SK-N-SH (cell line): ENCODE results near the gene PDLIM5. TPM values are rescaled to one million over a fixed set of nuclear protein-coding genes. Genes with fewer than 3 reads are reported as not detected.
A peak's percentile ranks its signal among the peaks of the same experiment; 100 is the strongest.

Experiments used
- CTCF ChIA-PET: fragments of 300-600, 350-600 bp; formaldehyde crosslinking; extraction: SDS; loops from one replicate; lab custom pipeline; 2021; lab: Yijun Ruan, JAX
- POLR2A ChIA-PET: fragments of 350-600 bp; sonication (Branson Sonifier 250); formaldehyde crosslinking; extraction: SDS; loops from one replicate; lab custom pipeline; 2020; ENCODE audit warnings: antibody characterized with exemption, inconsistent platforms; lab: Yijun Ruan, JAX
- DNase-seq: peaks from one replicate; pipeline ENCODE4 v3.0.0; 2012
- H2AFZ ChIP-seq: fragments of 200-600 bp; sonication (generic); 2 replicates; pipeline ENCODE4 v1.8.1; 2016; ENCODE audit warnings: antibody characterized with exemption, mild to moderate bottlenecking, low read depth
- H3F3A ChIP-seq: fragments of 200-600 bp; sonication (generic); replicated peaks from 2 replicates; pipeline ENCODE3; 2016; ENCODE audit warnings: antibody characterized with exemption, mild to moderate bottlenecking; ENCODE audit not compliant: insufficient read depth
- H3K27ac ChIP-seq, 2 experiments: fragments of 200-500 bp in 1 of 2; fragments of 200-600 bp in 1 of 2; sonication (Bioruptor generic) in 1 of 2; sonication (generic), shearing (Covaris generic) in 1 of 2; 2 replicates each; pipeline versions ENCODE4 v1.5.1 to v1.6.1; 2014 to 2016; ENCODE audit warnings: low read depth in 2 of 2, inconsistent platforms in 1 of 2, low read length in 1 of 2, mild to moderate bottlenecking in 1 of 2, mixed read lengths in 1 of 2
- H3K27me3 ChIP-seq: fragments of 200-600 bp; sonication (generic), shearing (Covaris generic); 2 replicates; pipeline ENCODE4 v1.6.1; 2016; ENCODE audit warnings: mixed run types; ENCODE audit not compliant: insufficient read depth
- H3K36me3 ChIP-seq, 2 experiments: fragments of 200-500 bp in 1 of 2; fragments of 200-600 bp in 1 of 2; sonication (Bioruptor generic) in 1 of 2; sonication (generic) in 1 of 2; replicated peaks in 1 of 2; 2 replicates each; pipeline versions ENCODE3 to v1.5.1; 2014 to 2016; ENCODE audit warnings: low read length in 1 of 2, mild to moderate bottlenecking in 1 of 2; ENCODE audit not compliant: insufficient read depth in 2 of 2, control insufficient read depth in 1 of 2
- H3K4me1 ChIP-seq, 2 experiments: fragments of 200-500 bp in 1 of 2; fragments of 200-600 bp in 1 of 2; sonication (Bioruptor generic) in 1 of 2; sonication (generic), shearing (Covaris generic) in 1 of 2; 2 replicates each; pipeline versions ENCODE4 v1.5.1 to v1.6.1; 2014 to 2016; ENCODE audit warnings: low read depth in 1 of 2, low read length in 1 of 2, mixed run types in 1 of 2; ENCODE audit not compliant: insufficient read depth in 2 of 2, control insufficient read depth in 1 of 2
- H3K4me2 ChIP-seq: fragments of 200-600 bp; sonication (generic), shearing (Covaris generic); 2 replicates; pipeline ENCODE4 v1.6.1; 2017; ENCODE audit warnings: mixed run types
- H3K4me3 ChIP-seq, 2 experiments: fragments of 200-500 bp in 1 of 2; fragments of 200-600 bp in 1 of 2; sonication (Bioruptor generic) in 1 of 2; sonication (generic), shearing (Covaris generic) in 1 of 2; 2 replicates each; pipeline versions ENCODE4 v1.5.1 to v1.8.1; 2014 to 2016; ENCODE audit warnings: low read depth in 2 of 2, inconsistent platforms in 1 of 2, low read length in 1 of 2, mild to moderate bottlenecking in 1 of 2, mixed read lengths in 1 of 2, moderate library complexity in 1 of 2
- H3K79me2 ChIP-seq: fragments of 200-600 bp; sonication (generic); 2 replicates; pipeline ENCODE4 v1.8.1; 2017; ENCODE audit warnings: mild to moderate bottlenecking; ENCODE audit not compliant: insufficient read depth
- H3K9ac ChIP-seq: fragments of 200-600 bp; sonication (generic); 2 replicates; pipeline ENCODE4 v1.6.1; 2017; ENCODE audit warnings: mixed run types
- H3K9me2 ChIP-seq: fragments of 200-600 bp; sonication (generic); 2 replicates; pipeline ENCODE4 v1.6.1; 2017; ENCODE audit warnings: mixed run types
- H3K9me3 ChIP-seq: fragments of 200-600 bp; sonication (generic); 2 replicates; pipeline ENCODE4 v1.6.1; 2017; ENCODE audit warnings: mixed run types, mild to moderate bottlenecking, moderate library complexity
- H4K20me1 ChIP-seq: fragments of 200-600 bp; sonication (generic); 2 replicates; pipeline ENCODE4 v1.6.1; 2017; ENCODE audit warnings: mild to moderate bottlenecking, mixed run types; ENCODE audit not compliant: insufficient read depth
- CHD2 ChIP-seq: fragments of 150-350 bp; IDR thresholded peaks from 2 replicates; pipeline ENCODE4 v1.6.1; 2018; ENCODE audit warnings: low read length; ENCODE audit not compliant: partially characterized antibody
- ELF1 ChIP-seq: IDR thresholded peaks from 2 replicates; pipeline ENCODE4 v1.4.0; 2012
- EP300 ChIP-seq, 2 experiments: IDR thresholded peaks; 2 replicates each; pipeline versions ENCODE4 v1.4.0 to v1.6.1; 2012; ENCODE audit warnings: borderline replicate concordance in 1 of 2, low read depth in 1 of 2, low read length in 1 of 2
- FOSL2 ChIP-seq: IDR thresholded peaks from 2 replicates; pipeline ENCODE4 v1.4.0; 2012; ENCODE audit warnings: low read depth, mild to moderate bottlenecking, moderate library complexity, borderline replicate concordance
- FOXJ3 ChIP-seq: sonication (generic); formaldehyde crosslinking; IDR thresholded peaks from 2 replicates; pipeline ENCODE4 v1.5.1; 2020; ENCODE audit warnings: mild to moderate bottlenecking, missing genetic modification reagents
- FOXM1 ChIP-seq: IDR thresholded peaks from 2 replicates; pipeline ENCODE4 v1.4.0; 2012; ENCODE audit warnings: low read depth, mild to moderate bottlenecking
- GABPA ChIP-seq: IDR thresholded peaks from 2 replicates; pipeline ENCODE4 v1.4.0; 2012; ENCODE audit warnings: low read depth, mild to moderate bottlenecking
- GATA2 ChIP-seq: sonication (generic); formaldehyde crosslinking; IDR thresholded peaks from 2 replicates; pipeline ENCODE4 v1.5.0; 2020; ENCODE audit warnings: mild to moderate bottlenecking, missing genetic modification reagents
- JUND ChIP-seq: IDR thresholded peaks from 2 replicates; pipeline ENCODE4 v1.4.0; 2012
- MEF2A ChIP-seq: IDR thresholded peaks from 2 replicates; pipeline ENCODE4 v1.4.0; 2012; ENCODE audit warnings: low read depth, borderline replicate concordance
- NFIC ChIP-seq: IDR thresholded peaks from 2 replicates; pipeline ENCODE4 v1.4.0; 2012; ENCODE audit warnings: borderline replicate concordance
- NRF1 ChIP-seq: IDR thresholded peaks from 2 replicates; pipeline ENCODE4 v1.6.1; 2012; ENCODE audit warnings: low read depth, mild to moderate bottlenecking, low read length
- POLR2AphosphoS5 ChIP-seq: IDR thresholded peaks from 2 replicates; pipeline ENCODE4 v1.6.1; 2012; ENCODE audit warnings: low read depth, low read length
- RAD21 ChIP-seq: IDR thresholded peaks from 2 replicates; pipeline ENCODE4 v1.6.1; 2012; ENCODE audit warnings: mild to moderate bottlenecking, low read length
- RCOR1 ChIP-seq: fragments of 150-350 bp; IDR thresholded peaks from 2 replicates; pipeline ENCODE4 v1.6.1; 2017; ENCODE audit warnings: antibody characterized with exemption, low read length
- RFX5 ChIP-seq: IDR thresholded peaks from 2 replicates; pipeline ENCODE4 v1.6.1; 2012; ENCODE audit warnings: mild to moderate bottlenecking, improper control_type of control experiment, low read length
- RXRA ChIP-seq: IDR thresholded peaks from 2 replicates; pipeline ENCODE4 v1.4.0; 2012; ENCODE audit warnings: low read depth, mild to moderate bottlenecking, borderline replicate concordance
- TAF1 ChIP-seq: IDR thresholded peaks from 2 replicates; pipeline ENCODE4 v1.6.1; 2012; ENCODE audit warnings: low read depth, mild to moderate bottlenecking, low read length, moderate library complexity, borderline replicate concordance
- TCF12 ChIP-seq: IDR thresholded peaks from 2 replicates; pipeline ENCODE4 v1.4.0; 2012
- TEAD4 ChIP-seq: IDR thresholded peaks from 2 replicates; pipeline ENCODE4 v1.4.0; 2012; ENCODE audit warnings: mild to moderate bottlenecking, borderline replicate concordance; ENCODE audit not compliant: insufficient read depth
- YY1 ChIP-seq: IDR thresholded peaks from 2 replicates; pipeline ENCODE4 v1.4.0; 2012; ENCODE audit warnings: low read depth, mild to moderate bottlenecking
- whole genome bisulfite sequencing: methylation state at CpG from one replicate; pipeline ENCODE4 v1.1.6; 2017; ENCODE audit warnings: low lambda C conversion rate; 5-methylcytosine and 5-hydroxymethylcytosine counted together
- polyA plus RNA-seq, 3 experiments: library from polyadenylated mRNA; depleted of rRNA; stranded (reverse); fragments of >200 nt; gene quantifications; 2 replicates each; pipeline ENCODE4 v1.2.3, GENCODE V29; 2012
- TF ChIP-seq, protein P1 (sequence below): fragments of 200-600 bp; sonication (generic); IDR thresholded peaks from 2 replicates; pipeline ENCODE4 v1.6.1; 2017; ENCODE audit warnings: antibody characterized with exemption, mild to moderate bottlenecking, moderate library complexity
- TF ChIP-seq, protein P2 (sequence below): fragments of 150-350 bp; IDR thresholded peaks from 2 replicates; pipeline ENCODE4 v1.6.1; 2017; ENCODE audit warnings: antibody characterized with exemption, low read length, low read depth, borderline replicate concordance
- TF ChIP-seq, protein P3 (sequence below): IDR thresholded peaks from 2 replicates; pipeline ENCODE4 v1.4.0; 2012; ENCODE audit warnings: low read depth, borderline replicate concordance
- TF ChIP-seq, protein P4 (sequence below): fragments of 150-350 bp; IDR thresholded peaks from 2 replicates; pipeline ENCODE4 v1.6.1; 2016; ENCODE audit warnings: mild to moderate bottlenecking, low read depth, low read length

PDLIM5 gene
- polyA plus RNA-seq, 1 of the 3 experiments (the other 2 are of a cell fraction), result 36.7 TPM

DNA sequence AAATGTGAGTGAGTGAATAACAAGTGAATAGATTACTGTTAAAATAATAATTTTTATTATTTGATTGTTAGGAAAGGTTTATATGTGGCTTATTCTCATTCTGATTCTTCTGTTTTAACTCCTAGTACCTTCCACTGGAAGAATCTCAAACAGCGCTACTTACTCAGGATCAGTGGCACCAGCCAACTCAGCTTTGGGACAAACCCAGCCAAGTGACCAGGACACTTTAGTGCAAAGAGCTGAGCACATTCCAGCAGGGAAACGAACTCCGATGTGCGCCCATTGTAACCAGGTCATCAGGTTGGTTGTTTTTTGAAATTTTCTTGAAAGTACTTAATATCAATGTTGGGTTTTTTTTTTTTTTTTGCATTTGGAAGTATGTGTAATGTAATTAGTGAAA lies 188.4 kb downstream of the PDLIM5 start:
- H3K27ac ChIP-seq, result no peak overlapping the region
- peaks cover 9% of the 10 kb centered on the region; the same call in 1 of the 2 replicates for H3K79me2 ChIP-seq
- ChIA-PET CTCF (no interaction called here), POLR2A (no interaction called here)
- no peaks in the 10 kb centered on the region for H3K27me3 ChIP-seq
- no peaks in the 10 kb centered on the region for H3K9me2 ChIP-seq
- H3K4me1 ChIP-seq, result peaks cover 0 to 22% of the 10 kb centered on the region in 2 experiments; a peak in 2 of 4 replicates
- H3F3A ChIP-seq, result peaks cover 27% of the 10 kb centered on the region
- DNase-seq, result no peak
- WGBS, result 92% methylated on average over 4 of the region's 4 CpGs
- no peaks in the 10 kb centered on the region for H4K20me1 ChIP-seq
- no peak overlapping the region for H3K4me3 ChIP-seq
- no peak overlapping the region for H2AFZ ChIP-seq
- H3K9ac ChIP-seq, result no peak overlapping the region
- peaks cover 0 to 44% of the 10 kb centered on the region in 2 experiments for H3K36me3 ChIP-seq
- no peaks in the 10 kb centered on the region for H3K9me3 ChIP-seq
- TF ChIP-seq RFX5 (no peak), GABPA (no peak), NFIC (no peak)
- TF ChIP-seq, all 33 proteins: peak for 0
- no peak overlapping the region for H3K4me2 ChIP-seq

DNA sequence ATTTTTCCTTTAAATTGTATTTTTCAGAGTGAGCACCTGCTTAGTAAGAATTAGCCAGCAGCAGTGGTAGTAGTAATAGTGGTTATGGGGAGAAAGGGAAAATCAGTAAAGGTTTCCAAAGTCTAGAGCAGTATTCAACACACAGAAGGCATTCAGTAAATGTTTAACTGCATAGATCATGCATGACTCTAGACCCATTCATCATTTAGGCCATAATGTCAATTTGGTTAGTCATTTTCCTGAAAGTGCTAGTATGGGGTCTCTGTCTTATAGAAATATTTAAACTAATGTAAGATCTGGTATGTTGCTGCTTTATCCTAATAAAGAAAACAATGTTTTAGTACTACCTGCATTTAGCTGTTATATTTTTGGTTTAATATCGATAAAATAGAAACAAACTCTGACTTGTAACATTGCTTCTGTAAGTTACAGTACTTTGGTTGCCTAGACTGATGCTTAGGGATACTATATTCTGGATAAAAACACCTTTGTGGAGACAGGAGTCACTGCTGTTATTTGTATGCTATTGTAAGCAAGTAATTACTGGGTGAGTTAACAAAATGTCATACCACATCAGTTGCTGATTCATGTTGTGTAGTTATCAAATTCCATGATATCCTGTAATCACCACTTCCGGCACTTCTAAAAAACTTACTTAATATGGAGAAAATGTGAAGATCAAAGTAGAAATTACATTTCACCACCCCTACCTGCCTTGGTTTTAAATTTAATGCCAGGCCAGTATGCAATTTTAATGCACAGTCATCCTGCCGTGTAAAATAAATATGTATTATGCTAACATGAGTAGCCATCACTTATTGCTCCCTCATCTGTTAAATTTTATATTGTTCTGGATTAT lies 190.2 kb downstream of the PDLIM5 start:
- H3K9me2 ChIP-seq, result no peaks in the 10 kb centered on the region
- H3K4me2 ChIP-seq, result no peak overlapping the region
- ChIA-PET POLR2A (no interaction called here), CTCF (no interaction called here)
- peaks cover 27% of the 10 kb centered on the region for H3F3A ChIP-seq
- no peaks in the 10 kb centered on the region for H3K9me3 ChIP-seq
- H4K20me1 ChIP-seq, result no peaks in the 10 kb centered on the region
- no peak overlapping the region for H3K4me3 ChIP-seq
- peaks cover 0 to 18% of the 10 kb centered on the region in 2 experiments; a peak in 2 of 4 replicates for H3K4me1 ChIP-seq
- peaks cover 6 to 60% of the 10 kb centered on the region in 2 experiments for H3K36me3 ChIP-seq
- H3K27me3 ChIP-seq, result no peaks in the 10 kb centered on the region
- 0 out of 2 replicates have a peak, but pooled peaks cover 5% of the 10 kb centered on the region for H3K79me2 ChIP-seq
- H2AFZ ChIP-seq, result no peak overlapping the region
- H3K9ac ChIP-seq, result no peak overlapping the region
- peak overlapping the region in 1 of 2 experiments; percentile 59; a peak in 2 of 4 replicates for H3K27ac ChIP-seq
- WGBS, result 67% methylated on average over 3 of the region's 3 CpGs
- no peak for DNase-seq
- TF ChIP-seq RAD21 (no peak), EP300 (IDR thresholded peaks at IDR 0.05; ENCODE audit: borderline replicate concordance in 1 of 2, low read depth in 1 of 2, low read length in 1 of 2) (peak in 1 of 2 experiments; percentile 27; a peak in 1 of 4 replicates), YY1 (no peak), GATA2 (CRISPR knock-in tag) (no peak), TAF1 (no peak), FOSL2 (peak; percentile 76), FOXJ3 (CRISPR knock-in tag) (no peak), NRF1 (no peak), POLR2AphosphoS5 (no peak), TCF12 (peak; percentile 53), MEF2A (no peak), RCOR1 (no peak), RXRA (no peak), FOXM1 (no peak), GABPA (no peak), CHD2 (no peak), ELF1 (no peak), JUND (peak; percentile 65), TEAD4 (peak; percentile 57; the same call in 1 of the 2 replicates)
- TF ChIP-seq, protein P1, sequence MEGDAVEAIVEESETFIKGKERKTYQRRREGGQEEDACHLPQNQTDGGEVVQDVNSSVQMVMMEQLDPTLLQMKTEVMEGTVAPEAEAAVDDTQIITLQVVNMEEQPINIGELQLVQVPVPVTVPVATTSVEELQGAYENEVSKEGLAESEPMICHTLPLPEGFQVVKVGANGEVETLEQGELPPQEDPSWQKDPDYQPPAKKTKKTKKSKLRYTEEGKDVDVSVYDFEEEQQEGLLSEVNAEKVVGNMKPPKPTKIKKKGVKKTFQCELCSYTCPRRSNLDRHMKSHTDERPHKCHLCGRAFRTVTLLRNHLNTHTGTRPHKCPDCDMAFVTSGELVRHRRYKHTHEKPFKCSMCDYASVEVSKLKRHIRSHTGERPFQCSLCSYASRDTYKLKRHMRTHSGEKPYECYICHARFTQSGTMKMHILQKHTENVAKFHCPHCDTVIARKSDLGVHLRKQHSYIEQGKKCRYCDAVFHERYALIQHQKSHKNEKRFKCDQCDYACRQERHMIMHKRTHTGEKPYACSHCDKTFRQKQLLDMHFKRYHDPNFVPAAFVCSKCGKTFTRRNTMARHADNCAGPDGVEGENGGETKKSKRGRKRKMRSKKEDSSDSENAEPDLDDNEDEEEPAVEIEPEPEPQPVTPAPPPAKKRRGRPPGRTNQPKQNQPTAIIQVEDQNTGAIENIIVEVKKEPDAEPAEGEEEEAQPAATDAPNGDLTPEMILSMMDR, result no peak
- TF ChIP-seq, protein P2, sequence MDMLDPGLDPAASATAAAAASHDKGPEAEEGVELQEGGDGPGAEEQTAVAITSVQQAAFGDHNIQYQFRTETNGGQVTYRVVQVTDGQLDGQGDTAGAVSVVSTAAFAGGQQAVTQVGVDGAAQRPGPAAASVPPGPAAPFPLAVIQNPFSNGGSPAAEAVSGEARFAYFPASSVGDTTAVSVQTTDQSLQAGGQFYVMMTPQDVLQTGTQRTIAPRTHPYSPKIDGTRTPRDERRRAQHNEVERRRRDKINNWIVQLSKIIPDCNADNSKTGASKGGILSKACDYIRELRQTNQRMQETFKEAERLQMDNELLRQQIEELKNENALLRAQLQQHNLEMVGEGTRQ, result no peak
- TF ChIP-seq, protein P3, sequence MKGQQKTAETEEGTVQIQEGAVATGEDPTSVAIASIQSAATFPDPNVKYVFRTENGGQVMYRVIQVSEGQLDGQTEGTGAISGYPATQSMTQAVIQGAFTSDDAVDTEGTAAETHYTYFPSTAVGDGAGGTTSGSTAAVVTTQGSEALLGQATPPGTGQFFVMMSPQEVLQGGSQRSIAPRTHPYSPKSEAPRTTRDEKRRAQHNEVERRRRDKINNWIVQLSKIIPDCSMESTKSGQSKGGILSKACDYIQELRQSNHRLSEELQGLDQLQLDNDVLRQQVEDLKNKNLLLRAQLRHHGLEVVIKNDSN, result no peak
- TF ChIP-seq, protein P4, sequence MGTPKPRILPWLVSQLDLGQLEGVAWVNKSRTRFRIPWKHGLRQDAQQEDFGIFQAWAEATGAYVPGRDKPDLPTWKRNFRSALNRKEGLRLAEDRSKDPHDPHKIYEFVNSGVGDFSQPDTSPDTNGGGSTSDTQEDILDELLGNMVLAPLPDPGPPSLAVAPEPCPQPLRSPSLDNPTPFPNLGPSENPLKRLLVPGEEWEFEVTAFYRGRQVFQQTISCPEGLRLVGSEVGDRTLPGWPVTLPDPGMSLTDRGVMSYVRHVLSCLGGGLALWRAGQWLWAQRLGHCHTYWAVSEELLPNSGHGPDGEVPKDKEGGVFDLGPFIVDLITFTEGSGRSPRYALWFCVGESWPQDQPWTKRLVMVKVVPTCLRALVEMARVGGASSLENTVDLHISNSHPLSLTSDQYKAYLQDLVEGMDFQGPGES, result no peak
